ENCODE measurements around the gene ARL6IP5. TPM values are rescaled to one million over a fixed set of nuclear protein-coding genes. Genes with fewer than 3 reads are reported as not detected.

The ARL6IP5 gene
- total RNA-seq, 1 experiment from 2014 or later: 31.2 TPM

DNA sequence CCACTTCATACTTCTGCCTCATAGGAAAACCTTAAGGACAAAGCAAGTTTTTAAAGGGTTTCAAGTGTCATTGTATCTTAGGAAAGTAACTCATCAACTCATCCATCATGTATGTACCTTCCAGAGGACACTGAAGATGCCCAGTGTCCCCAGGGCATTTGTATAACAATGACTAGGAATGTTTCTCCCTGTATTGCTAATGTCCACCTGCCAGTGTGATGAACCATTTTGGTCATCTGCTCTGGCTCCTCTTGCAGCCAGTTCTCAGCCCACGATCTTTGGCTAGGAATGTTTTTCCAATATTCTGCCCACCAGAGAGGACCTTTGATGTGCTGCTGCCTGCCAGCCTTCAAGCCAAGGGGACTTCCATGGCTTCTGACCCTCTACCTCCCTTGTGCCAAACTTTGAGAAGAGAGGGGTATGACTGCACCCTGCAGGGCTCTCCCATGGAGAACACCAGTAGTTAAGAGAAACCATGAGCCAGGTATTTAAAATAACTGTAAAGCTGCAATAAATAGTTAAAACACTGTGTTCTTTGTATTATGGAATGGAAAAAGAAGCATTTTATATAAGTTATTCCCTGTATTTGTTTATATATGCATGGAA lies 26.3 kb downstream of the ARL6IP5 start:
- Mint-ChIP-seq H3K27ac (ENCODE audit: unreplicated experiment) (no peak overlapping the region), H3K27me3 (ENCODE audit: insufficient read depth, unreplicated experiment) (no peaks in the 10 kb centered on the region), H3K9me3 (ENCODE audit: unreplicated experiment) (no peaks in the 10 kb centered on the region), H3K4me3 (ENCODE audit: unreplicated experiment) (no peak overlapping the region), H3K36me3 (ENCODE audit: insufficient read depth, unreplicated experiment) (no peaks in the 10 kb centered on the region), H3K4me1 (ENCODE audit: low read depth, unreplicated experiment) (no peaks in the 10 kb centered on the region)
- no peak for TF ChIP-seq CTCF (IDR thresholded peaks at IDR 0.05; ENCODE audit: insufficient read depth in 1 of 2, low read depth in 1 of 2, low read length in 1 of 2, severe bottlenecking in 1 of 2, unreplicated experiment in 1 of 2)
- BruUV-seq (replicated peaks): no TSS peak
- H3K4me1 ChIP-seq: no peaks in the 10 kb centered on the region
- no peaks in the 10 kb centered on the region for H3K27me3 ChIP-seq (replicated peaks; ENCODE audit: control insufficient read depth, insufficient read depth, low read length)
- H3K36me3 ChIP-seq (ENCODE audit: control insufficient read depth, insufficient read depth, low read length): no peaks in the 10 kb centered on the region
- intact Hi-C loops (cut with micrococcal nuclease; ENCODE audit: unreplicated experiment): no loop called here
- H3K4me3 ChIP-seq (ENCODE audit: low read depth, low read length): no peak overlapping the region
- H3K9me3 ChIP-seq: no peaks in the 10 kb centered on the region
- ChIA-PET CTCF (no interaction called here), POLR2A (no interaction called here)
- no peak for DNase-seq

- CTCF ChIA-PET: no interaction called here
- BruUV-seq (replicated peaks): no TSS peak
- intact Hi-C loops (cut with micrococcal nuclease; ENCODE audit: unreplicated experiment): no loop called here
- Histone ChIP-seq H3K4me3 (ENCODE audit: low read depth, low read length) (no peak overlapping the region), H3K27me3 (replicated peaks; ENCODE audit: control insufficient read depth, insufficient read depth, low read length) (no peaks in the 10 kb centered on the region), H3K9me3 (no peaks in the 10 kb centered on the region), H3K36me3 (ENCODE audit: control insufficient read depth, insufficient read depth, low read length) (no peaks in the 10 kb centered on the region), H3K4me1 (peaks cover 8% of the 10 kb centered on the region; the same call in 1 of the 2 replicates)
- Mint-ChIP-seq H3K9me3 (ENCODE audit: unreplicated experiment) (no peaks in the 10 kb centered on the region), H3K27ac (ENCODE audit: unreplicated experiment) (no peak overlapping the region), H3K36me3 (ENCODE audit: insufficient read depth, unreplicated experiment) (no peaks in the 10 kb centered on the region), H3K4me1 (ENCODE audit: low read depth, unreplicated experiment) (no peaks in the 10 kb centered on the region), H3K4me3 (ENCODE audit: unreplicated experiment) (no peak overlapping the region), H3K27me3 (ENCODE audit: insufficient read depth, unreplicated experiment) (no peaks in the 10 kb centered on the region)
- DNase-seq: no peak
- POLR2A ChIA-PET: no interaction called here
- no peak for TF ChIP-seq CTCF (IDR thresholded peaks at IDR 0.05; ENCODE audit: insufficient read depth in 1 of 2, low read depth in 1 of 2, low read length in 1 of 2, severe bottlenecking in 1 of 2, unreplicated experiment in 1 of 2)
Measured at GRCh38 chr3:69113536-69113935, 28.8 kb downstream of the ARL6IP5 start.

DNA sequence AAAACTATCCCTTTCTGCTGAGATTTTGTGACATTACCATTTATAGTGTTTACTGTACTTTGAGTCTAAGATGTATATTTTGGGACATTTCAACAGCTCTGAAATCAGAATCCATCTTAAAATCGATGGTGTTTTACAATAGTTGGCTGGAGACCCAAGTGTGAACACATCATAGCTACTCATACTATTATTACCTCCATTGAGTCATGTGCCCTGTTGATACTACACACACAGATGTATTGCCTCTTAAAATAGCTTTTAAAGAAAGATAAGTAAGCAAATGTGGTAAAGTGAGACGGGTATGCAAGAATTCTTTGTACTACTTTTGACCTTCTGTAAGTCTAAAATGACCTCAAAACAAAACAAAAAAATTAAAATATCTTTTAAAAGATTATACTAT lies 31.0 kb downstream of the ARL6IP5 start:
- Histone ChIP-seq H3K36me3 (ENCODE audit: control insufficient read depth, insufficient read depth, low read length) (no peaks in the 10 kb centered on the region), H3K4me1 (peaks cover 8% of the 10 kb centered on the region; the same call in 1 of the 2 replicates), H3K27me3 (replicated peaks; ENCODE audit: control insufficient read depth, insufficient read depth, low read length) (no peaks in the 10 kb centered on the region), H3K4me3 (ENCODE audit: low read depth, low read length) (no peak overlapping the region), H3K9me3 (no peaks in the 10 kb centered on the region)
- Mint-ChIP-seq H3K36me3 (ENCODE audit: insufficient read depth, unreplicated experiment) (no peaks in the 10 kb centered on the region), H3K27ac (ENCODE audit: unreplicated experiment) (no peak overlapping the region), H3K27me3 (ENCODE audit: insufficient read depth, unreplicated experiment) (no peaks in the 10 kb centered on the region), H3K9me3 (ENCODE audit: unreplicated experiment) (no peaks in the 10 kb centered on the region), H3K4me3 (ENCODE audit: unreplicated experiment) (no peak overlapping the region), H3K4me1 (ENCODE audit: low read depth, unreplicated experiment) (no peaks in the 10 kb centered on the region)
- ChIA-PET CTCF (no interaction called here), POLR2A (interaction anchor here (0.6 kb wide), 1 partner anchor 248 kb away, joined by 3 read pairs; no protein-coding TSS in a partner anchor)
- intact Hi-C loops (cut with micrococcal nuclease; ENCODE audit: unreplicated experiment): no loop called here
- no peak for DNase-seq
- BruUV-seq (replicated peaks): no TSS peak
- TF ChIP-seq CTCF (IDR thresholded peaks at IDR 0.05; ENCODE audit: insufficient read depth in 1 of 2, low read depth in 1 of 2, low read length in 1 of 2, severe bottlenecking in 1 of 2, unreplicated experiment in 1 of 2): no peak
